GM23338 (cell line): ENCODE data around the gene ACTR1A. TPM values are rescaled to one million over a fixed set of nuclear protein-coding genes. Genes with fewer than 3 reads are reported as not detected.

Experiments used
- ATAC-seq: fragments of 200-7000 bp; cut with Tn5 transposase; 3 replicates; pipeline ENCODE4 v1.9.1; 2020
- DNase-seq: peaks from one replicate; pipeline ENCODE4 v3.0.0-alpha.2; 2015; ENCODE audit warnings: low spot score
- H2AFZ ChIP-seq: fragments of 200-600 bp; sonication (generic); 2 replicates; pipeline ENCODE4 v1.8.0; 2016; ENCODE audit warnings: antibody characterized with exemption, mild to moderate bottlenecking, moderate library complexity
- H3F3A ChIP-seq: fragments of 200-600 bp; sonication (generic); replicated peaks from 2 replicates; pipeline ENCODE4 v1.8.0; 2017; ENCODE audit warnings: antibody characterized with exemption, mixed run types, low read depth
- H3K27ac ChIP-seq: fragments of 200-600 bp; sonication (generic); 2 replicates; pipeline ENCODE4 v1.6.1; 2016; ENCODE audit warnings: low read depth
- H3K27me3 ChIP-seq: fragments of 200-600 bp; sonication (generic); 2 replicates; pipeline ENCODE4 v1.8.0; 2016; ENCODE audit warnings: mild to moderate bottlenecking, mixed run types, moderate library complexity; ENCODE audit not compliant: insufficient read depth
- H3K36me3 ChIP-seq: fragments of 200-600 bp; sonication (generic); 2 replicates; pipeline ENCODE4 v1.8.0; 2016; ENCODE audit warnings: mild to moderate bottlenecking; ENCODE audit not compliant: insufficient read depth
- H3K4me1 ChIP-seq: fragments of 200-600 bp; sonication (generic); 2 replicates; pipeline ENCODE4 v1.8.0; 2016; ENCODE audit warnings: mild to moderate bottlenecking, moderate library complexity; ENCODE audit not compliant: insufficient read depth
- H3K4me2 ChIP-seq: fragments of 200-600 bp; sonication (generic); 2 replicates; pipeline ENCODE4 v1.7.1; 2017; ENCODE audit warnings: mixed run types
- H3K4me3 ChIP-seq: fragments of 200-600 bp; sonication (generic); 2 replicates; pipeline ENCODE4 v1.6.1; 2016; ENCODE audit warnings: mixed run types
- H3K79me2 ChIP-seq: fragments of 200-600 bp; sonication (generic); replicated peaks from 2 replicates; pipeline ENCODE4 v1.8.0; 2017; ENCODE audit warnings: mild to moderate bottlenecking; ENCODE audit not compliant: insufficient read depth
- H3K9me2 ChIP-seq: fragments of 200-600 bp; sonication (generic); 2 replicates; pipeline ENCODE4 v1.8.0; 2017; ENCODE audit not compliant: insufficient read depth
- H4K20me1 ChIP-seq: fragments of 200-600 bp; sonication (generic); replicated peaks from 2 replicates; pipeline ENCODE4 v1.8.0; 2017; ENCODE audit warnings: mild to moderate bottlenecking; ENCODE audit not compliant: insufficient read depth
- H3K27ac Mint-ChIP-seq: 2 replicates; pipeline ENCODE4 v1.8.0; 2020; ENCODE audit warnings: inconsistent platforms, mild to moderate bottlenecking, moderate library complexity, mixed read lengths
- H3K27me3 Mint-ChIP-seq: 3 replicates; pipeline ENCODE4 v1.8.0; 2022; ENCODE audit warnings: low read depth, mild to moderate bottlenecking, moderate library complexity, mixed read lengths, inconsistent platforms; ENCODE audit not compliant: insufficient read depth, poor library complexity
- H3K36me3 Mint-ChIP-seq: 3 replicates; pipeline ENCODE4 v1.8.0; 2021; ENCODE audit warnings: low read depth, mild to moderate bottlenecking, inconsistent platforms, moderate library complexity, mixed read lengths
- H3K4me1 Mint-ChIP-seq: 3 replicates; pipeline ENCODE4 v1.8.0; 2020; ENCODE audit warnings: mild to moderate bottlenecking, inconsistent platforms, mixed read lengths
- H3K4me3 Mint-ChIP-seq: 3 replicates; pipeline ENCODE4 v1.8.0; 2021; ENCODE audit warnings: moderate library complexity, mild to moderate bottlenecking, inconsistent platforms, mixed read lengths
- H3K9me3 Mint-ChIP-seq: 3 replicates; pipeline ENCODE4 v1.8.0; 2020; ENCODE audit warnings: moderate library complexity, mild to moderate bottlenecking, inconsistent platforms, mixed read lengths
- CREB1 ChIP-seq: fragments of 250-450 bp; sonication (Bioruptor Pico); IDR thresholded peaks from 2 replicates; pipeline ENCODE4 v1.5.0; 2020; ENCODE audit warnings: low read depth, mild to moderate bottlenecking, moderate library complexity
- ETS1 ChIP-seq: IDR thresholded peaks from 2 replicates; pipeline ENCODE4 v1.6.1; 2016; ENCODE audit warnings: antibody characterized with exemption
- EZH2 ChIP-seq: fragments of 200-600 bp; sonication (generic); IDR thresholded peaks from one replicate; pipeline ENCODE4 v1.8.0; 2017; ENCODE audit warnings: antibody characterized with exemption, mild to moderate bottlenecking, low read depth; ENCODE audit not compliant: unreplicated experiment
- EZH2phosphoT487 ChIP-seq: fragments of 200-600 bp; sonication (generic); IDR thresholded peaks from one replicate; pipeline ENCODE4 v1.8.1; 2018; ENCODE audit warnings: antibody characterized with exemption; ENCODE audit not compliant: unreplicated experiment
- JUNB ChIP-seq: IDR thresholded peaks from one replicate; pipeline ENCODE4 v1.6.1; 2016; ENCODE audit warnings: antibody characterized with exemption; ENCODE audit not compliant: unreplicated experiment
- NANOG ChIP-seq: IDR thresholded peaks from 2 replicates; pipeline ENCODE4 v1.6.1; 2016; ENCODE audit warnings: antibody characterized with exemption, borderline replicate concordance
- POLR2AphosphoS5 ChIP-seq: IDR thresholded peaks from 2 replicates; pipeline ENCODE4 v1.6.1; 2016; ENCODE audit warnings: antibody characterized with exemption, low read depth
- STAT1 ChIP-seq: IDR thresholded peaks from one replicate; pipeline ENCODE4 v1.6.1; 2016; ENCODE audit warnings: antibody characterized with exemption; ENCODE audit not compliant: unreplicated experiment
- ZNF114 ChIP-seq: fragments of 250-450 bp; sonication (Bioruptor Pico); IDR thresholded peaks from 2 replicates; pipeline ENCODE4 v1.5.0; 2020; ENCODE audit warnings: mild to moderate bottlenecking, moderate library complexity
- ZNF462 ChIP-seq: fragments of 250-450 bp; sonication (Bioruptor Pico); IDR thresholded peaks from 2 replicates; pipeline ENCODE4 v1.5.0; 2020; ENCODE audit warnings: mild to moderate bottlenecking, moderate library complexity
- polyA plus RNA-seq: library from polyadenylated mRNA; unstranded; fragments of >200 nt; fragmentation: Nextera tagmentation; extraction: Ambion mirVana; gene quantifications from 2 replicates; pipeline ENCODE4 v1.2.1, GENCODE V29; 2016
- total RNA-seq: library from RNA; depleted of rRNA; stranded (reverse); fragments of >200 nt; shearing (Covaris generic); gene quantifications from 2 replicates; pipeline ENCODE4 v1.2.3, GENCODE V29; 2014
- TF ChIP-seq, protein P1 (sequence below), 2 experiments: fragments of 200-600 bp in 1 of 2; sonication (generic) in 1 of 2; conservative IDR thresholded peaks; 2 replicates each; pipeline versions ENCODE4 v1.5.1 to v1.6.1; 2016 to 2017; ENCODE audit warnings: antibody characterized with exemption in 2 of 2, low read depth in 2 of 2, mild to moderate bottlenecking in 2 of 2, moderate library complexity in 1 of 2
- TF ChIP-seq, protein P2 (sequence below): IDR thresholded peaks from one replicate; pipeline ENCODE4 v1.6.1; 2018; ENCODE audit warnings: antibody characterized with exemption; ENCODE audit not compliant: unreplicated experiment

ACTR1A gene
- total and polyA plus RNA-seq, 2 experiments from 2014 or later: 39.4 to 101 TPM

GRCh38 chr10:102467318-102467717 lies 35.2 kb downstream of the ACTR1A start (continued):
- TF ChIP-seq, protein P1, sequence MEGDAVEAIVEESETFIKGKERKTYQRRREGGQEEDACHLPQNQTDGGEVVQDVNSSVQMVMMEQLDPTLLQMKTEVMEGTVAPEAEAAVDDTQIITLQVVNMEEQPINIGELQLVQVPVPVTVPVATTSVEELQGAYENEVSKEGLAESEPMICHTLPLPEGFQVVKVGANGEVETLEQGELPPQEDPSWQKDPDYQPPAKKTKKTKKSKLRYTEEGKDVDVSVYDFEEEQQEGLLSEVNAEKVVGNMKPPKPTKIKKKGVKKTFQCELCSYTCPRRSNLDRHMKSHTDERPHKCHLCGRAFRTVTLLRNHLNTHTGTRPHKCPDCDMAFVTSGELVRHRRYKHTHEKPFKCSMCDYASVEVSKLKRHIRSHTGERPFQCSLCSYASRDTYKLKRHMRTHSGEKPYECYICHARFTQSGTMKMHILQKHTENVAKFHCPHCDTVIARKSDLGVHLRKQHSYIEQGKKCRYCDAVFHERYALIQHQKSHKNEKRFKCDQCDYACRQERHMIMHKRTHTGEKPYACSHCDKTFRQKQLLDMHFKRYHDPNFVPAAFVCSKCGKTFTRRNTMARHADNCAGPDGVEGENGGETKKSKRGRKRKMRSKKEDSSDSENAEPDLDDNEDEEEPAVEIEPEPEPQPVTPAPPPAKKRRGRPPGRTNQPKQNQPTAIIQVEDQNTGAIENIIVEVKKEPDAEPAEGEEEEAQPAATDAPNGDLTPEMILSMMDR (conservative IDR thresholded peaks at IDR 0.05; ENCODE audit: low read depth in 2 of 2): no peak
- TF ChIP-seq EZH2phosphoT487 (no peak), STAT1 (no peak), ETS1 (no peak), CREB1 (no peak), JUNB (no peak)

- Mint-ChIP-seq H3K4me3 (no peak overlapping the region), H3K9me3 (no peaks in the 10 kb centered on the region), H3K36me3 (peaks cover 6% of the 10 kb centered on the region), H3K27me3 (peaks cover 16% of the 10 kb centered on the region), H3K27ac (no peak overlapping the region), H3K4me1 (peaks cover 28% of the 10 kb centered on the region)
- Histone ChIP-seq H3F3A (0 out of 2 replicates have a peak, but pooled peaks cover 12% of the 10 kb centered on the region), H4K20me1 (no peaks in the 10 kb centered on the region; the same call in 1 of the 2 replicates), H3K27ac (no peak overlapping the region), H3K4me2 (no peak overlapping the region), H3K9me2 (no peaks in the 10 kb centered on the region), H3K4me3 (no peak overlapping the region), H2AFZ (no peak overlapping the region), H3K36me3 (no peaks in the 10 kb centered on the region), H3K79me2 (peaks cover 23% of the 10 kb centered on the region; the same call in 1 of the 2 replicates), H3K27me3 (peaks cover 5% of the 10 kb centered on the region; the same call in 1 of the 2 replicates), H3K4me1 (peaks cover 27% of the 10 kb centered on the region)
- DNase-seq (no peak), ATAC-seq (no peak)
- TF ChIP-seq CREB1 (no peak), EZH2 (no peak), EZH2phosphoT487 (no peak), POLR2AphosphoS5 (no peak), ZNF462 (CRISPR knock-in tag) (no peak), NANOG (no peak), ZNF114 (CRISPR knock-in tag) (no peak), JUNB (no peak)
- TF ChIP-seq, protein P2, sequence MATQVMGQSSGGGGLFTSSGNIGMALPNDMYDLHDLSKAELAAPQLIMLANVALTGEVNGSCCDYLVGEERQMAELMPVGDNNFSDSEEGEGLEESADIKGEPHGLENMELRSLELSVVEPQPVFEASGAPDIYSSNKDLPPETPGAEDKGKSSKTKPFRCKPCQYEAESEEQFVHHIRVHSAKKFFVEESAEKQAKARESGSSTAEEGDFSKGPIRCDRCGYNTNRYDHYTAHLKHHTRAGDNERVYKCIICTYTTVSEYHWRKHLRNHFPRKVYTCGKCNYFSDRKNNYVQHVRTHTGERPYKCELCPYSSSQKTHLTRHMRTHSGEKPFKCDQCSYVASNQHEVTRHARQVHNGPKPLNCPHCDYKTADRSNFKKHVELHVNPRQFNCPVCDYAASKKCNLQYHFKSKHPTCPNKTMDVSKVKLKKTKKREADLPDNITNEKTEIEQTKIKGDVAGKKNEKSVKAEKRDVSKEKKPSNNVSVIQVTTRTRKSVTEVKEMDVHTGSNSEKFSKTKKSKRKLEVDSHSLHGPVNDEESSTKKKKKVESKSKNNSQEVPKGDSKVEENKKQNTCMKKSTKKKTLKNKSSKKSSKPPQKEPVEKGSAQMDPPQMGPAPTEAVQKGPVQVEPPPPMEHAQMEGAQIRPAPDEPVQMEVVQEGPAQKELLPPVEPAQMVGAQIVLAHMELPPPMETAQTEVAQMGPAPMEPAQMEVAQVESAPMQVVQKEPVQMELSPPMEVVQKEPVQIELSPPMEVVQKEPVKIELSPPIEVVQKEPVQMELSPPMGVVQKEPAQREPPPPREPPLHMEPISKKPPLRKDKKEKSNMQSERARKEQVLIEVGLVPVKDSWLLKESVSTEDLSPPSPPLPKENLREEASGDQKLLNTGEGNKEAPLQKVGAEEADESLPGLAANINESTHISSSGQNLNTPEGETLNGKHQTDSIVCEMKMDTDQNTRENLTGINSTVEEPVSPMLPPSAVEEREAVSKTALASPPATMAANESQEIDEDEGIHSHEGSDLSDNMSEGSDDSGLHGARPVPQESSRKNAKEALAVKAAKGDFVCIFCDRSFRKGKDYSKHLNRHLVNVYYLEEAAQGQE: no peak
Measured at GRCh38 chr10:102465466-102465865, 37.0 kb downstream of the ACTR1A start.
